H9 (cell line): ENCODE measurements around the gene RNF103. TPM values are rescaled to one million over a fixed set of nuclear protein-coding genes. Genes with fewer than 3 reads are reported as not detected.

Experiments
- DNase-seq: peaks from one replicate; pipeline ENCODE4 v3.0.0-alpha.2; 2017
- H2AFZ ChIP-seq: one replicate; pipeline ENCODE4 v1.6.1; 2013; ENCODE audit warnings: mild to moderate bottlenecking, low read length, control low read depth, moderate library complexity
- H2AK5ac ChIP-seq: 2 replicates; pipeline ENCODE4 v1.6.1; 2013; ENCODE audit warnings: low read length, control low read depth, mixed read lengths; ENCODE audit not compliant: insufficient read length
- H2BK120ac ChIP-seq: one replicate; pipeline ENCODE4 v1.6.1; 2013; ENCODE audit warnings: low read depth, mild to moderate bottlenecking, low read length, control low read depth, inconsistent platforms; ENCODE audit not compliant: poor library complexity, severe bottlenecking
- H2BK12ac ChIP-seq: 2 replicates; pipeline ENCODE4 v1.6.1; 2013; ENCODE audit warnings: low read length, control low read depth, mixed read lengths, low read depth; ENCODE audit not compliant: insufficient read length
- H2BK15ac ChIP-seq: 2 replicates; pipeline ENCODE4 v1.6.1; 2013; ENCODE audit warnings: low read depth, low read length, control low read depth
- H2BK20ac ChIP-seq: one replicate; pipeline ENCODE4 v1.6.1; 2013; ENCODE audit warnings: low read depth, mild to moderate bottlenecking, low read length, control low read depth, inconsistent platforms; ENCODE audit not compliant: poor library complexity, severe bottlenecking
- H2BK5ac ChIP-seq: 2 replicates; pipeline ENCODE4 v1.6.1; 2013; ENCODE audit warnings: low read length, control low read depth, mixed read lengths; ENCODE audit not compliant: insufficient read length
- H3K14ac ChIP-seq: 2 replicates; pipeline ENCODE4 v1.6.1; 2013; ENCODE audit warnings: low read length, control low read depth; ENCODE audit not compliant: insufficient read depth
- H3K18ac ChIP-seq: 2 replicates; pipeline ENCODE4 v1.6.1; 2013; ENCODE audit warnings: low read depth, mild to moderate bottlenecking, mixed read lengths, low read length, control low read depth; ENCODE audit not compliant: insufficient read length
- H3K23ac ChIP-seq: 2 replicates; pipeline ENCODE4 v1.6.1; 2013; ENCODE audit warnings: low read length, control low read depth, mixed read lengths, low read depth; ENCODE audit not compliant: insufficient read length
- H3K23me2 ChIP-seq: 2 replicates; pipeline ENCODE4 v1.6.1; 2013; ENCODE audit warnings: low read depth, mild to moderate bottlenecking, mixed read lengths, low read length, control low read depth; ENCODE audit not compliant: insufficient read length, poor library complexity, severe bottlenecking
- H3K27ac ChIP-seq: 2 replicates; pipeline ENCODE4 v1.5.1; 2013; ENCODE audit warnings: low read length, control low read depth, mixed read lengths, low read depth; ENCODE audit not compliant: insufficient read length
- H3K27me3 ChIP-seq: 2 replicates; pipeline ENCODE4 v1.6.1; 2013; ENCODE audit warnings: low read length, control low read depth, inconsistent platforms; ENCODE audit not compliant: insufficient read depth
- H3K4ac ChIP-seq: 2 replicates; pipeline ENCODE4 v1.6.1; 2013; ENCODE audit warnings: low read depth, mild to moderate bottlenecking, control low read depth, inconsistent platforms, low read length, moderate library complexity
- H3K4me1 ChIP-seq: 2 replicates; pipeline ENCODE4 v1.6.1; 2013; ENCODE audit warnings: low read length, control low read depth, inconsistent platforms; ENCODE audit not compliant: insufficient read depth
- H3K4me2 ChIP-seq: 2 replicates; pipeline ENCODE4 v1.6.1; 2013; ENCODE audit warnings: low read length, control low read depth, mixed read lengths; ENCODE audit not compliant: insufficient read length, insufficient read depth
- H3K56ac ChIP-seq: 2 replicates; pipeline ENCODE4 v1.6.1; 2013; ENCODE audit warnings: low read depth, mild to moderate bottlenecking, mixed read lengths, low read length, control low read depth; ENCODE audit not compliant: insufficient read length
- H3K79me1 ChIP-seq: 2 replicates; pipeline ENCODE4 v1.6.1; 2013; ENCODE audit warnings: low read depth, mild to moderate bottlenecking, moderate library complexity, low read length, control low read depth, inconsistent platforms; ENCODE audit not compliant: insufficient read depth, poor library complexity, severe bottlenecking
- H3K79me2 ChIP-seq: 2 replicates; pipeline ENCODE4 v1.6.1; 2013; ENCODE audit warnings: low read length, control low read depth, inconsistent platforms; ENCODE audit not compliant: insufficient read depth
- H3K9ac ChIP-seq: 2 replicates; pipeline ENCODE4 v1.6.1; 2013; ENCODE audit warnings: low read length, control low read depth, mixed read lengths; ENCODE audit not compliant: insufficient read length; ENCODE audit errors: extremely low read depth
- H3K9me3 ChIP-seq: one replicate; pipeline ENCODE4 v1.6.1; 2013; ENCODE audit warnings: low read depth, low read length, inconsistent platforms; ENCODE audit not compliant: control insufficient read depth
- H3T11ph ChIP-seq: one replicate; pipeline ENCODE4 v1.6.1; 2013; ENCODE audit warnings: mild to moderate bottlenecking, low read length, control low read depth, inconsistent platforms
- H4K20me1 ChIP-seq: one replicate; pipeline ENCODE4 v1.6.1; 2013; ENCODE audit not compliant: control insufficient read depth, insufficient read length, insufficient read depth
- H4K5ac ChIP-seq: 2 replicates; pipeline ENCODE4 v1.6.1; 2013; ENCODE audit warnings: low read depth, mild to moderate bottlenecking, mixed read lengths, low read length, control low read depth; ENCODE audit not compliant: insufficient read length
- H4K8ac ChIP-seq: replicated peaks from 2 replicates; pipeline ENCODE4 v1.6.1; 2013; ENCODE audit warnings: low read length, control low read depth, mixed read lengths, low read depth; ENCODE audit not compliant: insufficient read length
- H4K91ac ChIP-seq: 2 replicates; pipeline ENCODE4 v1.6.1; 2013; ENCODE audit warnings: low read depth, mild to moderate bottlenecking, moderate library complexity, mixed read lengths, low read length, control low read depth; ENCODE audit not compliant: insufficient read length
- H3K27ac Mint-ChIP-seq, 3 experiments: 2 replicates in 2 of 3; 3 replicates in 1 of 3; pipeline ENCODE4 v1.8.0; 2020 to 2021; ENCODE audit warnings: mixed read lengths in 3 of 3, mild to moderate bottlenecking in 1 of 3, moderate library complexity in 1 of 3
- H3K27me3 Mint-ChIP-seq: 2 replicates; pipeline ENCODE4 v1.8.0; 2021; ENCODE audit warnings: low read depth, mild to moderate bottlenecking, moderate library complexity, mixed read lengths
- H3K36me3 Mint-ChIP-seq, 3 experiments: 2 replicates in 2 of 3; 3 replicates in 1 of 3; pipeline ENCODE4 v1.8.0; 2020 to 2021; ENCODE audit warnings: low read depth in 3 of 3, mixed read lengths in 3 of 3; ENCODE audit not compliant: insufficient read depth in 1 of 3
- H3K4me1 Mint-ChIP-seq, 2 experiments: 2 replicates each; pipeline ENCODE4 v1.8.0; 2020; ENCODE audit warnings: mixed read lengths in 2 of 2
- H3K4me3 Mint-ChIP-seq, 2 experiments: 2 replicates in 1 of 2; 3 replicates in 1 of 2; pipeline ENCODE4 v1.8.0; 2020 to 2021; ENCODE audit warnings: mild to moderate bottlenecking in 2 of 2, mixed read lengths in 2 of 2, moderate library complexity in 1 of 2
- H3K9me3 Mint-ChIP-seq, 2 experiments: 2 replicates in 1 of 2; 3 replicates in 1 of 2; pipeline ENCODE4 v1.8.0; 2020; ENCODE audit warnings: mild to moderate bottlenecking in 2 of 2, mixed read lengths in 2 of 2, moderate library complexity in 1 of 2
- WGBS: extraction: QIAGEN DNeasy Blood & Tissue Kit; methylation state at CpG from one replicate; pipeline ENCODE4 v1.1.7; 2013; ENCODE audit warnings: missing lambda C conversion rate, low lambda C conversion rate, mixed read lengths; ENCODE audit not compliant: insufficient read length; ENCODE audit errors: extremely low coverage; 5-methylcytosine and 5-hydroxymethylcytosine counted together
- total RNA-seq: library from RNA; stranded (reverse); gene quantifications from 2 replicates; pipeline ENCODE4 v1.2.1, GENCODE V29; 2021
- TF ChIP-seq, protein P1 (sequence below): fragments of 200-600 bp; sonication (generic); conservative IDR thresholded peaks from 3 replicates; pipeline ENCODE4 v1.8.0; 2021; ENCODE audit warnings: antibody characterized with exemption, mild to moderate bottlenecking

The RNF103 gene
- total RNA-seq, 1 experiment from 2014 or later: 7.1 TPM

DNA sequence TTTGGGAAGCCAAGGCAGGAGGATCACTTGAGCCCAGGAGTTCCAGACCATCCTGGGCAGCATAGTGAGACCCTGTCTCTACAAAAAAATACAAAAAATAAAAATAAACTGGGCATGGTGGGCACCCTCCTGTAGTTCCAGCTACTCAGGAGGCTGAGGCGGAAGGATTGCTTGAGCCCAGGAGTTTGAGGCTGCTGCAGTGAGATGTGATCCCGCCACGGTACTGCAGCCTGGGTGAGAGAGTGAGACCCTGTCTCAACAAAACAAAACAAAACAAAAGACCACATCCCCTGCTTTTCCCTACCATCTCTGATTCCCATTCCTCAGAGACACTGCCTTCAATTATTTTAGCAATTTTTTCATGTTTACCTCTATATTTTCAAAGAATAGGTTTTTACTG lies 3.9 kb upstream of the RNF103 start:
- TF ChIP-seq, protein P1, sequence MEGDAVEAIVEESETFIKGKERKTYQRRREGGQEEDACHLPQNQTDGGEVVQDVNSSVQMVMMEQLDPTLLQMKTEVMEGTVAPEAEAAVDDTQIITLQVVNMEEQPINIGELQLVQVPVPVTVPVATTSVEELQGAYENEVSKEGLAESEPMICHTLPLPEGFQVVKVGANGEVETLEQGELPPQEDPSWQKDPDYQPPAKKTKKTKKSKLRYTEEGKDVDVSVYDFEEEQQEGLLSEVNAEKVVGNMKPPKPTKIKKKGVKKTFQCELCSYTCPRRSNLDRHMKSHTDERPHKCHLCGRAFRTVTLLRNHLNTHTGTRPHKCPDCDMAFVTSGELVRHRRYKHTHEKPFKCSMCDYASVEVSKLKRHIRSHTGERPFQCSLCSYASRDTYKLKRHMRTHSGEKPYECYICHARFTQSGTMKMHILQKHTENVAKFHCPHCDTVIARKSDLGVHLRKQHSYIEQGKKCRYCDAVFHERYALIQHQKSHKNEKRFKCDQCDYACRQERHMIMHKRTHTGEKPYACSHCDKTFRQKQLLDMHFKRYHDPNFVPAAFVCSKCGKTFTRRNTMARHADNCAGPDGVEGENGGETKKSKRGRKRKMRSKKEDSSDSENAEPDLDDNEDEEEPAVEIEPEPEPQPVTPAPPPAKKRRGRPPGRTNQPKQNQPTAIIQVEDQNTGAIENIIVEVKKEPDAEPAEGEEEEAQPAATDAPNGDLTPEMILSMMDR: no peak
- Histone ChIP-seq H2AK5ac (no peak overlapping the region), H4K5ac (no peak overlapping the region), H3K4ac (no peak overlapping the region), H2BK15ac (no peak overlapping the region), H3K18ac (no peak overlapping the region), H3K9me3 (no peaks in the 10 kb centered on the region), H3K79me1 (no peaks in the 10 kb centered on the region), H2BK20ac (no peak overlapping the region), H2AFZ (no peak overlapping the region), H3K23ac (no peak overlapping the region), H3K23me2 (peaks cover 2% of the 10 kb centered on the region), H3K27me3 (no peaks in the 10 kb centered on the region), H3K9ac (no peak overlapping the region), H4K20me1 (peaks cover 3% of the 10 kb centered on the region), H2BK12ac (no peak overlapping the region), H2BK5ac (no peak overlapping the region), H3K27ac (no peak overlapping the region), H3K4me1 (no peaks in the 10 kb centered on the region), H3K14ac (no peak overlapping the region), H3T11ph (no peak overlapping the region), H4K91ac (no peak overlapping the region), H4K8ac (no peak overlapping the region), H3K56ac (no peak overlapping the region), H3K4me2 (no peak overlapping the region), H3K79me2 (no peaks in the 10 kb centered on the region), H2BK120ac (no peak overlapping the region)
- DNase-seq: no peak
- H3K36me3 Mint-ChIP-seq: no peaks in the 10 kb centered on the region; a peak in 2 of 7 replicates
- no peak overlapping the region for H3K4me3 Mint-ChIP-seq
- peaks cover 12% of the 10 kb centered on the region for H3K27me3 Mint-ChIP-seq
- no peaks in the 10 kb centered on the region for H3K9me3 Mint-ChIP-seq
- WGBS: no CpG with 5 or more reads among the region's 3 CpGs
- H3K27ac Mint-ChIP-seq: no peak overlapping the region
- H3K4me1 Mint-ChIP-seq: peaks cover 10 to 26% of the 10 kb centered on the region in 2 experiments
